Upper lobe of left lung (tissue), 4 donors: ENCODE results near the gene PLEKHA5.

Experiments
- CTCF ChIP-seq, 6 experiments: fragments of 450-650 bp in 4 of 6; fragments of 200-600 bp in 2 of 6; sonication (generic) in 2 of 6; IDR thresholded peaks; one replicate each; pipeline ENCODE4 v1.5.1; 2016 to 2019; ENCODE audit warnings: antibody characterized with exemption in 6 of 6
- EP300 ChIP-seq, 4 donors: sonication (generic); formaldehyde crosslinking; IDR thresholded peaks; one replicate each; pipeline ENCODE4 v1.5.1; 2017; ENCODE audit warnings: antibody characterized with exemption in 4 of 4, control low read depth in 2 of 4
- POLR2A ChIP-seq, 4 donors: fragments of 450-650 bp; IDR thresholded peaks; one replicate each; pipeline ENCODE4 v1.5.1; 2016 to 2017; ENCODE audit warnings: antibody characterized with exemption in 4 of 4, mild to moderate bottlenecking in 2 of 4
- POLR2AphosphoS5 ChIP-seq, 2 donors: sonication (generic); formaldehyde crosslinking; IDR thresholded peaks; one replicate each; pipeline ENCODE4 v1.5.1; 2017; ENCODE audit warnings: antibody characterized with exemption in 2 of 2

GRCh38 chr12:19382563-19382962 lies 253.0 kb downstream of the PLEKHA5 start:
- TF ChIP-seq CTCF (IDR thresholded peaks at IDR 0.05) (no peak), POLR2A (IDR thresholded peaks at IDR 0.05) (no peak), EP300 (IDR thresholded peaks at IDR 0.05) (no peak), POLR2AphosphoS5 (IDR thresholded peaks at IDR 0.05) (no peak)
